ENCODE measurements around the gene BOK. TPM values are rescaled to one million over a fixed set of nuclear protein-coding genes. Genes with fewer than 3 reads are reported as not detected.

BOK gene
- total and polyA plus RNA-seq, 2 of the 4 experiments (the other 2 are of a cell fraction): 13.3 to 34.4 TPM

DNA sequence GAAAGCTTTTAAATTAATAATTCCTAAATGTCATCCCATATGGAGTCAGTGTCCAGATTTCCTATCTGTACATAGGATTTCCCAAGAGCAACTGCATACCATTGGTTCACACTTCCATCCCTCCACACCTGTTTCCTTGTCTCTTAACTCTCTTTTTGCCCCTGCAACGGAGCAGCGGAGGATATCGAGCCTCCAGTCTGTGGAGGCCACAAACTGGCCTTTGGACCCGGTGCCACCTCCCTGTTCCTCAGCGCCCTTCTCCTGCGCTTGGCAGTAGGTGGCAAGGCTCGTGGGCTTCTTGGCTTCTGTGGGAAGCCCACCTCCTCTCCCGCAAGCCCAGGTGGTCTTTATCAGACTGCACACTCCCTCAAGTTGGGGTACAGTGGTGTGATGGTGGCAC, 26.4 kb upstream of the BOK start:
- H2AFZ ChIP-seq (replicated peaks; ENCODE audit: low read length, poor library complexity): no peak overlapping the region
- dilution Hi-C loops (cut with HindIII; ENCODE audit: low sequenced_read_pairs, unreplicated experiment): no loop called here
- H3K56ac ChIP-seq (ENCODE audit: extremely low read depth, insufficient read depth, low read length): no peak overlapping the region
- no peaks in the 10 kb centered on the region for H3K9me1 ChIP-seq (ENCODE audit: insufficient read depth, low read length)
- no peak overlapping the region for H2AK9ac ChIP-seq (replicated peaks; ENCODE audit: low read depth, low read length, poor library complexity)
- POLR2A ChIA-PET (ENCODE audit: unreplicated experiment): no interaction called here
- H2BK20ac ChIP-seq (ENCODE audit: low read depth, low read length): no peak overlapping the region
- no peak for ATAC-seq (ENCODE audit: low read depth)
- no peaks in the 10 kb centered on the region for H4K20me1 ChIP-seq (ENCODE audit: insufficient read depth, low read length)
- H3K18ac ChIP-seq (ENCODE audit: low read depth, low read length): no peak overlapping the region
- H3K36me3 ChIP-seq (ENCODE audit: control insufficient read depth, insufficient read depth, low read length): no peaks in the 10 kb centered on the region
- no peaks in the 10 kb centered on the region for H3K79me1 ChIP-seq (ENCODE audit: low read depth in 1 of 2, low read length in 2 of 2)
- no peak overlapping the region for H3K4me2 ChIP-seq (ENCODE audit: low read depth, low read length)
- no peak overlapping the region for H3K4ac ChIP-seq (ENCODE audit: low read depth, low read length)
- no peak overlapping the region for H3K14ac ChIP-seq (replicated peaks; ENCODE audit: low read depth, low read length)
- H2BK120ac ChIP-seq (ENCODE audit: low read depth, low read length): no peak overlapping the region
- H3K27ac ChIP-seq (ENCODE audit: insufficient read depth, low read length): no peak overlapping the region
- TF ChIP-seq RCOR1 (IDR thresholded peaks at IDR 0.05; ENCODE audit: insufficient replicate concordance, low read length): no peak
- TF ChIP-seq MAFK (IDR thresholded peaks at IDR 0.05; ENCODE audit: low read depth, low read length): no peak
- TF ChIP-seq SMC3 (IDR thresholded peaks at IDR 0.05; ENCODE audit: low read depth, low read length): no peak
- TF ChIP-seq CHD1 (IDR thresholded peaks at IDR 0.05; ENCODE audit: low read depth, low read length): no peak
- TF ChIP-seq BHLHE40 (IDR thresholded peaks at IDR 0.05; ENCODE audit: low read depth, low read length): no peak
- no peak overlapping the region for H3K4me3 ChIP-seq (ENCODE audit: insufficient read depth, low read depth, low read length)
- H2BK15ac ChIP-seq (ENCODE audit: low read depth, low read length): no peak overlapping the region
- no peak overlapping the region for H4K91ac ChIP-seq (ENCODE audit: insufficient read depth, low read depth, low read length)
- no peak overlapping the region for H3K23ac ChIP-seq (ENCODE audit: low read depth, low read length)
- BruUV-seq (replicated peaks): no TSS peak
- no peak overlapping the region for H4K5ac ChIP-seq (ENCODE audit: low read depth, low read length)
- H4K8ac ChIP-seq (ENCODE audit: low read depth in 2 of 2, low read length in 2 of 2): no peak overlapping the region
- H3K9ac ChIP-seq (ENCODE audit: low read depth, low read length): no peak overlapping the region
- CTCF ChIA-PET: no interaction called here
- H3K9me3 ChIP-seq (ENCODE audit: control insufficient read depth, insufficient read depth, low read length): no peaks in the 10 kb centered on the region
- 95% methylated on average over 3 of the region's 8 CpGs; no CpG with 5 or more reads in 1 of the 2 experiments for WGBS, 2 experiments (ENCODE audit: extremely low coverage in 2 of 2, insufficient read length in 1 of 2)
- no peak for DNase-seq
- intact Hi-C loops (cut with micrococcal nuclease): no loop called here
- no peak overlapping the region for H2BK5ac ChIP-seq (ENCODE audit: low read depth, low read length, poor library complexity, severe bottlenecking)
- H3K27me3 ChIP-seq (ENCODE audit: control insufficient read depth, insufficient read depth, low read length): peaks cover 22% of the 10 kb centered on the region
- H3K4me1 ChIP-seq (ENCODE audit: control insufficient read depth, insufficient read depth, low read length): no peaks in the 10 kb centered on the region
- no peak overlapping the region for H2AK5ac ChIP-seq (ENCODE audit: low read depth, low read length)
- in situ Hi-C loops (cut with MboI; ENCODE audit: low sequenced_read_pairs): no loop called here
